NCI-H748 treated with DMSO at 0.1 percent for 48 hours (cell line): Measurements from ENCODE around the gene STAT5B.
A peak's percentile ranks its signal among the peaks of the same experiment; 100 is the strongest.

ENCODE experiments used
- DNase-seq: peaks from one replicate; lab custom pipeline; 2025; lab: John Stamatoyannopoulos, UW

The STAT5B gene

DNA sequence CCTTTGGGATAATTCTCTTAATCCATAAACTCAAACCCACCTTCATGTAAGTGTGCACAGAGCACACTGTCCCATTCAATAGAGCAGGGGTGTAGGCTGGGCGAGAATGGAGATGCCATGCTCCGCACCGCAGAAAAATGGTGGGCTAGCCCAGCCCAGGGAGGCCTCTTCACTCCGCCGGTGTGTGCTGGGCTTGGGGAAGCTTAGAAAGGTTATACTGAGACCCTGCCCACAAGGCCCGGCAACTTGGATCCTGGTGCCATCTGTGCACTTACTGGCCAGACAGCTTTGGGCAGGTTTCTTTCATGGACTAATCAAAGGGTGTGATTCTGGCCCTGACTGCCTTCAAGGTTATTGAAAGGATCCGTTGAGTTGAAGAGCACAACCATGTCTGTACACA, 8.4 kb upstream of the STAT5B start:
- DNase-seq = no peak

DNA sequence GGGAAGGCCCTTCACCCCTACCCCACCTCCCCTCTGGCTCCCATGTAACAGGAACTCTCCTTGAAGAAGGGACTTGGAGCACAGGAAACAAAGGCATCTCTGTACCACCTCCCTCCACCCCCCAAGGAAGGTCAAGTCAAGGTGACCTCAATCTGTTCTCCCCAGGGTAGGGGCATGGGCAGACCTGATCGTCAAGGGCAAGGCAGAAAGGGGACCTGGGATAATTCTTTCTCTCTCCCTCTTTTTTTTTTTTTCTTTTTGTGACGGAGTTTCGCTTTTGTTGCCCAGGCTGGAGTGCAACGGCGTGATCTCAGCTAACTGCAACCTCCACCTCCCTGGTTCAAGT, 7.8 kb upstream of the STAT5B start:
- DNase-seq = no peak

DNA sequence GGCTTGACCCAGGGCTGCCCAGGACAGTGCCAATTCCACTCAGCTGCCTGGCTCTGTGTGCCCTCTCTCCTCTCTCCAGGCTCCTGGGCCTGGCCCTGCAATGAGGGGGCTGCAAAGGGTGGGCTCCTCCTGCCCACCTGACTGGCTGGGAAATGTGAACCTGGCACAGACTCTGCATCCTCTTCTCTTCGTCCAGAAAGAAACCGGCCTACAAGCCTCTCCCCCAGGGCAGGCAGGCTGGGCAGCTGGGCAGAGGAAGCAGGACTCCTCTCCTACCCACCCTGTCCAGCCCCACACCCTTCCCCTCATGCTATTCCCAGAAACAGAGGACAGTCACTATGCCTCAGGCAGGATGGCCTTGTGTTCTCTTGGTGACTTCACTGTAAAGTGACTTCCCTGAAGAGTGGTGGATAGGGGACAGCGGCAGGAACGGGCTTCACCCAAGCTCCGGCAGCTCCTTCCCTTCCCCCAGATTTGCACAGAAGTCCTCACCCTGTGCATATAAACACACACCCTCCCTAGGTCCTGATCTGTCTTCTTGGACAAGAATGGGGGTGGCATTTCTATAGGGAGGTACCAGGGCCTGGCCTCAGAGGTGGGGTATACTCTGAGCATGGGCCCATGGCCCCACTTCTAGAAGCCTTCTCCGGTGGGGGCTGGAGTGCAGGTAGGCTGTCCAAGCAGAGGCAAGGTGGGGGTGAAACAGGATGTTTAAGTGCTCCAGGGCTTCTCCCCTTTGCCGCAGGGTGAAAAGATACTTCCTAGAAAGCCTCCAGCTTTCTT, 7.2 kb upstream of the STAT5B start:
- DNase-seq = no peak

DNA sequence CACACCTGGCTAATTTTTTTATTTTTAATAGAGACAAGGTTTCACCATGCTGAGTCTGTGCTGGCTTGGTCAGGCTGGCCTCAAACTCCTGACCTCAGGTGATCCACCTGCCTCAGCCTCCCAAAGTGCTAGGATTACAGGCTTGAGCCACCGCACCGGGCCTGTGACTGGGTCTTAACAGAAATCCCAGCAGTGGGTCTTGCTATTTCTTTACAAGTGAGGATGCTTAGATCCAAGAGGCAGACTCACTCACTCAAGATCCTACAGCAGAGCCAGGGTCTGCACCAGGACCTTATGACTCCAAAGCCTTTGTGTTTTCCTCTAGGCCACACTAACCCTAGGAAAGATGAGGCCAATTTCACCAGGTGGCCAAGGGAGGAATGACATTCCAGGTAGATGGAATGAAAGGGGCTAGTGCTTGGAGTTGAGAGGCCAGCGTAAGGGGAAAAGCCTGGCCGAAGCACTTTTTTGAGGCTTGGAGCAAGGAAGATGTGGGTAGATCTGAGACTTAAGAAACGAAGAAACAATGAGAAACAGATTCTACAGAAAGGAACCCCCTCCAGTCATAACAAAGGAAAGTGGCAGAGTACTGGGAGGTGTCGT, 6.4 kb upstream of the STAT5B start:
- DNase-seq = no peak

DNA sequence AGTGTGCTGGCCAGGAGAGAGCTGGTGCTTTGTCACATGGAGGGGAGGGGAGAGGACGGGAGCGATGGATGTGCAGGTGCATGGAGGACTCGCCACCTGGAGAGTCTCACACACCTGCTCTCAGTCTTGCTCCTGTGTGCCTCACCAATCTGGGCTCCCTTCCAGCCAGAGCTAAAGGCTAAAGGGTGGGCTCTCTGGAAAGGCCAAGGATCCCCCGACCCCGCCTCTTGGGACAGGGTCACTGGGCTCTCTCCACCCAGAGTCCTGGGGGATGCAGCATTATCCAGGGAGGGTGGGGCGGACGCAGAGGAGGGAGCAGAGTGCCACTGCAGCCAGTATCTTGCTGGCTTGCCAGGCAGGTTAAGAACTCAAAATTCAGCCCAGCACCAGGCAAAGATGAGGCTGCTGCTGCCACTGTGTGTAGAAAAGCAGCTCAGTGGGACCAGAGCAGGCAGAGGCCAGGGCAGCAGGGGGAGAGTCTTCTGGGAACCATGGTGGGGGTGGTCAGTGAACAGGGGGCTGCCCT, 5.4 kb upstream of the STAT5B start:
- peak; percentile 48 for DNase-seq

DNA sequence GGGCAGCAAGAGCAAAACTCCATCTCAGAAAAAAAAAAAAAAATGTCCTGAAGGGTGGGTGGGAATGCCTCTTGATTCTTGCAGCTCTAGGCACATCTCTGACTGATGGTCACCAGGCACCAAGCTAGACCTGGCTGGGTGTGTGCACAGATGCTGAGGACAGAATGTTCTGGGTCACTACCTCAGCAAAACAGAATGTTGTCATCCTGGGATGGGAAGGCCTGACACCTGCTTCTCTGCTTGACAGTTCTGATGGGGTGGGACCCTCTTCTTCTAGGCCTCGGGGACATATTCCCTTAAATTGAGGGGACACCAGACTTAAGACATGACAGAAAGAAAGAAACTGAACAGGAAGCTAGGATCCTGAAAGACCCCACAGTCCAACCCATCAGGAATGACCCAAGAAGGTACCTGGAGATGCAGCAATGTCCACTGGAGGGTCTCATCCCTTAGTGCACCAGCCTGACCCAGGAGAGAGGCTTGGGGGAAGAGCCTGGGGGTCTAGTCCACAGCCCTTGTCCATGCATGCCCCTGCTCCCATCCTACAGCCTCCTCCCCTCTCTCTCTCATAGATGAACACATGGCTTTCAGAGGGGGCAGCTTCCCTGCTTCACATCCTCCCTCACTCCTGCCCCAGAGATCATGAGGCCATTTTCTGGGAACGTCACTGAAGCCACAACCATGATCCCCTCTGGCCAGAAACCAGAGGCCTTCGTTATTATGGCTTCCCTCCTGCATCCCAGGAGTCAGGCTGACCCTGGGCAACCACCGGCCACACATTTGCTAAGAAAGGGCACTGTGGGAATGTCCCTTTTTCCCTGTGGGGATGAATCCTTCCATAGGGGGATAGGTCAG, 3.8 kb upstream of the STAT5B start:
- no peak for DNase-seq

DNA sequence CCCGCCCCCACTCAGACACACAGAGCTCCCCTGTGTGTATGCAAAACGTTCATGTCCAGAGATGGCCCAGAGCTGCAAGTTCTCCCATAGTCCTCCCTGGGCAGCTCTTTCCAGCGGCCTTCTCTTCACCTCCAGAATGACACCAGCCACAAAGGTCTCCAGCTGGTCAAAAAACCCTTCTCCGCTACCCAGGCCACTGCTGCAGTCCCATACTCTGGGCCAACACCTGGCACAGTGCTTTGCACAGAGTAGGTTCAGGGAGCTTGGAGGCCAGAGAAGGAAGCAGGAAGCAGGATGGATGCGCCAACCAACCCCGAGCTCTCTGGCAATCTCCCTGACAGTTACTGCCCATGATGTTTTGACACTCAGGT, 1.1 kb upstream of the STAT5B start:
- DNase-seq = no peak

DNA sequence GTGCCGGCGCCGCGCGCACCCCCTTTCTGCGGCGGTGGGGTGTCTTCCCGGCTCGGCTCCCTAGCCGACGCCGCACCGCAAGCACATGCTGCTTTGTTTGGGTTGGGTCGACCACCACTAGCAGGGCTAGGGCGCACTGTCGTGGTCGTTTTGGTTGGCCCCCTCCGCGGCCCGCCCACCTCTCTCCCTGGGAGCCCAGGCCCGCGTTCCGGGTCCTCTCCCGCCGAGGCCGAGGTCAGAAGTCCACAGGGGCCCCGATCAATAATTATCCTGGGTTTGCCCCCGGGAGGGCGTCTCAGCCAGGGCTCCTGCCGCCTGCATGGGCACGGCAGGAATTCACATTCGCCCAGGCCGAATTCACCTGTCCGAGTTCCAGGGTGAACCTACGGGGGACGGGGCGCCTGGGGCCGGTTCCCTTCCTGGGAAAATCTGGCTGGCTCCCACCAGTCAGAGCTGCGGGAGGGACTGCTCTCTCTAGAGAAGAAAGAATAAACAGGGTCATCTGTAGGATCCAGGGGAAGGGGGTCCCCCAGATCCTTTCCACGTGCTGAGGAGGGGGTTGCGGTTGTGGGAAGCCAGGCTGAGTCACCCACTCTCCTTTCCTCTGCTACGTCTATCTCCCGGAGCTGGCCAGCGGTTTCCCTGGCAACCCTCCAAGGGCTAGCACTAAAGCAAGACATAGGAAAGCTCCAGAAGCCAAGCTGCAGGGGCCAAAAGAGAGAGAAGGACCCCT, 584 bp upstream of the STAT5B start:
- peak; percentile 29 for DNase-seq

DNA sequence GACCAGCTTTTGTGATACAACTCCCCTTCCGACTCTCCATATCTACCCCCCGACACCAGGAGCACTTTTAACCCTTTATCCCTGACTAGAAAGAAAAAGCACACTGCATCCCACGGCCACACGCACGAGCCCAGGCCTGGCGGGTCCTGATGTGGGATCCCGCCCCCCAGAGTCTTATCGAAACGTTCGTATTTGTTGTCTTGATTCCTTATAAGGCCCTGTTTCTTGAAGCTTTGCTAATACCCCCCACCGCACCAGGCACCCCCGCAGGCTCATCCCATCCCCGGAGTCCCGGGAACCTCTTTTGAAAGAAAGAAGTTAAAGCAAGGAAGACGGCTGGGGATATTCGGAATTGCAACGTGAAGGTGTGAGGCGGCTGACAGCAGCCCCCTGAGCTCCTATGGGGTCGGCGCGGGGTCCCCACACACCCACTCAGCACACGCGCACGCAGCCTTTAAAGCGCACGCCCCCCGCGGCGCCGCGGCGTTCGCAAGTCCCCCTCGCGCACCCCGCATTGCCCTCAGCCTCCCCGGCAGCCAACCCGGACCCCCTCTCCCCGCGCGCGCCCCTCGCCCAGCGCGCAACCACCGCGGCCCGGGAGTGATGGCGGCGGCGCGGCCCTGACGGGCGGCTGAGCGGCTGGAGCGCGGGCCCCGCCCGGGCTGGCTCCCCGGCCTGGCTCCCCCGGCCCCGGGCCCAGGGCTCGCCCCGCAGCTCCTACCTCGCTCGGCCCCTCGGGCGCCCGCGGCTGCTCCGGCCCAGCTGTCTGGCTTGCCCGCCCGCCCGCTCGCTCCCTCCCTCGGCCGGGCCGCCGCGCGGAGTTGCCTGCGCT, 448 bp downstream of the STAT5B start:
- no peak for DNase-seq

DNA sequence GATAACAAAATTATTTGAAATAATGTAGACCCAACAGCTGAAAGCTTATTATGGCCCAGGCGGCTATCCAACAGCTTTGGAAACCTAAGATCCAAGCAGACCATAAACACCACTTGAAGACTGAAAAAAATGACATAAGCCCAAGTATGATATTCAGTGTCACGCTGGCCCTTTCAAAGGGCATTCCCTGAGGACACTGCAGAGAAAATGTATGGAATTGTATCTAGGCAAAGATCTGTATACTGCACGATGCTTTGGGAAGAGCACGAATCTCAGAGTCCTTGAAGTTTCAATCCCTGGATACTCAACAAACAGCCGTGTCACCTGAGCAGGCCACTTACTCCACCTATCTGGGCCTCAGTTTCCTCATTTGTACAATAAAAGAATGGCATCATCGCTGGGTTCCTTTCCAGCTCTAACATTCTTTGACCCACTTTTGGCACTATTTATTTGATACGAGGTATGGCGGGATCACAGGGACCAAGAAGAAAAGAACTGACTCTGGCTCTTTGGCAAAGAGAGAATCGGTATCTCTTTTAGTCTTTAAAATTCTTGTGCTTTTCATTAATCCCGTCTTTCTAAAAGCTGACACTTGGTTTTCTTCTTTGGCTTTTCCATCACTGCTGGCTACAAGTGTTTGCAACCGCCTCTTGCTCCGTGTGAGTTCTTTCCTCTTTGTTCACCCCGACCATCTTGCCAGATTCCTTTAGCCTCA, 1.2 kb downstream of the STAT5B start:
- DNase-seq = no peak

DNA sequence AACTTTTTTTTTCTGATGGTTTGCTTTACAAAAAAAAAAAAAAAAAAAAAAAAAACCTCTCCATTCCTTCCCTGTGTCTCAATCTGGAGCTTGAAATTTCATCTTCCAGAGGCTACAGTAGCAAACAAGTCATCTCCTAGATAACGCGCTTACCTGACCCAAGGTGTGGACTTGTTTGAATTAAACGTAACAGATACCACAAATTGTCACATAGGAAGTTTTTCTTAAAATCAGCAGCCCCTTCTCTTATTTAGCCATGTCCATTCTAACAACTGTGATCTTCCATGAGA, 2.0 kb downstream of the STAT5B start:
- no peak for DNase-seq

DNA sequence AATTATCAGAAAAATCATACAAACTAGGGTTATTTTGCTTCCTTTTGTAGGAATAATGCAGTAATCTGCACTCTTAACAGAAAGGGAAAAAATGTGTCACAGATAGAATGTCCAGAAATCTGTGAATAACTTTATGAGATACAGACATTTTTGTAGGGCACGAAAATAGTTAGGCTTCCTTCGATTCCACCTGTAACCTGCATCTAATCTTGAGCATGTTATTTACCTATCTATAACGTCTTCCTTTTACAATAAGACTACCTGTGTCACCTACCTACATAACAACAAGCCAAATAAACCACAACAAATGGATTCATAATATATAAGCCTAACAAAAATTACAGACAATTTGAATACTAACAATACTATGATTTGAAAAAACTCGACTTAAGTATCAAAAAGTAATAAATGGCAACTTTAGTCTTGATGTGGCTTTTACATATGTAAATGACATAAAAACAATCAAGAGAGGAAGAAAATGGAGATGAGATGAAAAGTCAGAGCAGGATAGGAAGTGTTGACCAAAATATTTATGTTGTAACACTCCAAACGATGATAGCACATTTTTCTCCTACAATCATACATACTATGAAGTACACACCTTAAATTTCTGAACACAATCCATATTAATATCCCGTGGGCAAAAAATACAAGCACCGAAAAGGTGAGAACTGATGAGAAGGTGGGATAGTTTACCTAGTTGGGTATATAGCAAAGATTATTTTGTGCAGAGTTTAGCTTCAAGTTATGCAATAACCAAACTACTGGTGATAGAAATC, 2.5 kb downstream of the STAT5B start:
- DNase-seq = no peak

DNA sequence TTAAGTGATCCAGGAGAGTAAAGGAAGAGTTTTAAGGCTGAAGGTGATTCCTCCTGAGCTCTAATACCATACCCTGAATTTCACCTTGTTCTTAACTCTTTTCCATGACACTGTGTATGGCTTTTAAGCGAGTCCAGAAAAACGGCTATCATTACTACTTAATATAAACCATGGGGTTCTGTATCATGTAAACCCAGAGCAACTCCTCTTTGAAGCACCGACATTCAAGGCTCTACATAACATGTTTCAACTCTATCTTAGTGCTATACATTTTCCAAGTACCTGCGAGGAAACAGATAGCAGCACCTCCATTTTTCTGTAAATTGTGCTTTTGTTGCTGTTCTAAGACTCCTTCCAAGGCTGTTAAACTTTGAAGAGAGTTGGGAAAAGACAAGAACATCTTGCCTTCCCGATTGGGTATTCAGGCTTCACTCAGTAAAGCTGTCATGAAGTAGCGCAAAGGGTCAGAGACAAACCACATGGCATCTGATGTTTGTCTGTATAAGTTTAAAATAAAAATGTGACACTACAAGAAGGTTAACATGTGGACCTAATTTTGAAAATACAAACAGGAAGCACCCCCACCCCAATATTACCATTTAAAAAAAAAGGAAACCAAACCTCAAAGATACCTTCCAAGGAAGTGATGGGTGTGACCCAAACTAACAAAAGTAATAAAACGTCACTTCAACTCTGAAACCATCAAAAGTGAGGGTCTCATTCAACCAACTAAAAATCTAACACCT, 3.9 kb downstream of the STAT5B start:
- DNase-seq = no peak

DNA sequence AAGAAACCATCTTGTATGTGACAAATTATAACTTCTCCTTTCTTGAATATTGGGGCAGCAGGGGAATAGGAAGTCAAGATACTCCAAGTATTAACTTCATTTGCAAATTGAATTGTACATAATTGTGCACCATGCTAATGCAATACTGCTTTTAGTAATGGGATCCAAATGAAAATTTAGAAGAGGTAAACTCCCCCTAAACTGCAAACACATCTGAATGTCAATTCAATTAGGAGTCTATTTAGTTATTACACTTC, 4.5 kb downstream of the STAT5B start:
- no peak for DNase-seq

DNA sequence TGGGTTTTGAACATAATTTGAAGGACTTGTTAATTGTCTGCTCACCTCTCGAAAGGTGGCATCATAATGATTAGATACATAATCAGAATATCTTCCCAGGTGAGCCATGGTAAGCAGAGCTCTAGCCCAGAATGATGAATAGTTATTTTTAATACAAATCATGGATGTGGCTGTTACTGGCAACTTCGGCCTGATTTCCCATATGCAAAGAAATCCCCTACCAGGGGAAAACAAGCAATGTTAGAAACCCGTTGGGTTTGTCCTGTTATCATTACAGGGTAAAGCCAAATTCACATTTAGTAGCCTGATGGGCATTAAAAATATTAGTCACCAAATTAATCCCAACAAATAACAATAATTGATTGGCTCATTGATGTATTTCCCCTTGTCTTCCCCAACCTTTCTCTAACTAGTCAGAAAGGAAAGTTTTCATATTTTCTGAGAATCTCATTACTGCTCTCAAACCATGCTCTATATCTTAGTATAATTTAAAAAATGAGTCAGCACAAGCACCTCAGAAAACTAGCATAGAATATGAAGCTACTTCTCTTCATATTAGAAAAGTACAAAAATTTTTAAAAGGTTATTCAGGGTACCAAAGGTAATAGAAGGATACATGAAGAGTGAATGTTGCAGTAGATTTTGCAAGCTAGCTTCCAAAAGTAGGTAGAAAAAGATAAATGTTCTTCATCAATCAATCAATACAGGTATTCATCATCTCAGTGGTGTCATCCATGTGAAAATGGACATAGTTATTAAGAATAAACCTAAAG, 5.0 kb downstream of the STAT5B start:
- no peak for DNase-seq

DNA sequence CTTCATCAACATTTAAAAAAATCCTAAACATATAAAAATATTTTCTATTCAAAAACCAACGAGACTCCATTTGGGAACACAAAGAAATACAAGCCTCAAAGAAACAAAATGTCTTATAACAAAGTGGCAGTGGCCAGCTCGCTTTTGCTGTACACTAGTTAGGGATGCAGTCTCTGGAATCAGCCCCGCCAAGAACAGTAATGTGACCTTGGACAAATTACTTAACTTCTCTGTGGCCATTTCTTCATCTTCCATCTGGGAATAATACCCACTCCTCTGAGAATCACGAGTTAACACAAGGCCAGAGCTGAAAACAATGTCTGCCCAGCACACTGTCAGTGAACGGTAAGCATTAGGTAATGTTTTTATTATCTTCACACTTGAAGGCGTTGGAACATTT, 5.6 kb downstream of the STAT5B start:
- no peak for DNase-seq

DNA sequence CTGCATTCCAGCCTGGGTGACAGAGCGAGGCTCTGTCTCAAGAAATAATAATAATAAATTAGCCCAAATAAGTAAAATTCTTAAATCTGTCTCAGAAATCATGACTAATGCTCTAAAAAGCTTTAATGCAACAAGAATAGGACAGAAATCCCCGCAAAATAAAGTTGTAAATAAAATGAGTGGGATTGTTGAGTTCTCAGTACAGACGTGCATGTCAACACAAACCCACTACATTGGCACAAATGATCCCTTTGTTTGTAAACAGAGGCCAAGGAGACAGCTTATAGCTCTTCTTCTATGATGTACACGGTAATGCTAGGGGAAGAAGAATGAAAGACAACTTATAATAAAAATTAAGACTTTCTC, 6.0 kb downstream of the STAT5B start:
- no peak for DNase-seq

DNA sequence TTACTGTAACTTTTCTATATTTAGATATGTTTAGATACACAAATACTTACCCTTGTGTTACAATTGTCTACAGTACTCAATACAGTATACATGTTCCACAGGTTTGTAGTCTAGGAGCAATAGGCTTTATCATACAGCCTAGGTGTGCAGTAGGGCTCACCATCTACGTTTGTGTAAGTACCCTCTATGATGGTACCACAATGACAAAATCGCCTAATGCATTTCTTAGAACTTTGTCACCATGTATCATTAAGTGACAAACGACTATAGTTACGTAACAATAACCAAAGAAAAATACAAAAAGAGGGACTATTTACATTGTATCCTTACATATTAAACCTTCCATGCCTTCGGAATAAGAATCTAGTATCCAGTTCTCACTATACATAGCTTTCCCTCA, 8.0 kb downstream of the STAT5B start:
- no peak for DNase-seq
